ENCODE measurements around the gene CYP4F12.
A peak's percentile ranks its signal among the peaks of the same experiment; 100 is the strongest.

Gene CYP4F12

DNA sequence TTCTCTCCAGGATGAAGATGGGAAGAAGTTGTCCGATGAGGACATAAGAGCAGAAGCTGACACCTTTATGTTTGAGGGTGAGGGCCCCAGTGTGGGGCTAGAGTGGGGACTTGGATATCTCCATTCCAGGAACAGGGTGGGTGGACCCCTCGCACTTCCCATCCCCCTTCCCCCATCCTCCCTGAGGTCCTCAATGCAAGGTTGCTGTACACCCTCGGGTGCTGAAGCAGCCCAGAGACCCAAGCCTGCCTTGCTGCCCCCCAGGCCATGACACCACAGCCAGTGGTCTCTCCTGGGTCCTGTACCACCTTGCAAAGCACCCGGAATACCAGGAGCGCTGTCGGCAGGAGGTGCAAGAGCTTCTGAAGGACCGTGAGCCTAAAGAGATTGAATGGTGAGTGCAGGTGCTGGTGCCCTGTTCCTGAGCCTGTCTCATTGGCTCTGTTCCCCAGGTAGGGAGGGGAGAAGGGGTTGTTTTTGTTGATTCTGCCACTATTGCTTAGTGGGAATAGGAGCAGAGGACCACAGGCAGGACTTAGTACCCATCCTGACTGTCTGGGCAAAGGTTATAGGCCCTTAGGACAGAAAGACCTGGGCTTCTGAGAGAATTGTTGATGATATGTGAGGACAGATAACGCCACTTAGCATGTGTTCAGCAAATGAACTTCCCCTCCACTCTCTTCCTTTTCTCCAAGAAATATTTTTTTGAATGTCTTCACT lies 20.2 kb upstream of the CYP4F12 start:
- peak overlapping the region; percentile 71 for H3K27ac ChIP-seq
- H3K36me3 ChIP-seq: peaks cover 95% of the 10 kb centered on the region
- TF ChIP-seq, protein P1, sequence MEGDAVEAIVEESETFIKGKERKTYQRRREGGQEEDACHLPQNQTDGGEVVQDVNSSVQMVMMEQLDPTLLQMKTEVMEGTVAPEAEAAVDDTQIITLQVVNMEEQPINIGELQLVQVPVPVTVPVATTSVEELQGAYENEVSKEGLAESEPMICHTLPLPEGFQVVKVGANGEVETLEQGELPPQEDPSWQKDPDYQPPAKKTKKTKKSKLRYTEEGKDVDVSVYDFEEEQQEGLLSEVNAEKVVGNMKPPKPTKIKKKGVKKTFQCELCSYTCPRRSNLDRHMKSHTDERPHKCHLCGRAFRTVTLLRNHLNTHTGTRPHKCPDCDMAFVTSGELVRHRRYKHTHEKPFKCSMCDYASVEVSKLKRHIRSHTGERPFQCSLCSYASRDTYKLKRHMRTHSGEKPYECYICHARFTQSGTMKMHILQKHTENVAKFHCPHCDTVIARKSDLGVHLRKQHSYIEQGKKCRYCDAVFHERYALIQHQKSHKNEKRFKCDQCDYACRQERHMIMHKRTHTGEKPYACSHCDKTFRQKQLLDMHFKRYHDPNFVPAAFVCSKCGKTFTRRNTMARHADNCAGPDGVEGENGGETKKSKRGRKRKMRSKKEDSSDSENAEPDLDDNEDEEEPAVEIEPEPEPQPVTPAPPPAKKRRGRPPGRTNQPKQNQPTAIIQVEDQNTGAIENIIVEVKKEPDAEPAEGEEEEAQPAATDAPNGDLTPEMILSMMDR (IDR thresholded peaks at IDR 0.05): no peak

DNA sequence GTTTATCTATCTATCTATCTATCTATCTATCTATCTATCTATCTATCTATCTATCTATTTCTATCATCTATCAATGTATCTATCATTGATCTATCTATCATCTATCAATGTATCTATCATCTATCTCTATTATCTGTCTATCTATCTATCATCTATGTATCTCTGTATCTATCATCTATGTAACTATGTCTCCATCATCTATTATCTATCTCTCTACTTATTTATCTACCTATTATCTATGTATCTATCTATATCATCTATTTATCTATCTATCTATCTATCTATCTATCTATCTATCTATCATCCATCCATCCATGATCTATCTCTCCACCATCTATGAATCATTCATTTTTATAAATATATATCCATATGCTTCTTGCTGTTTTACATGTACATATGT lies 16.4 kb upstream of the CYP4F12 start:
- Histone ChIP-seq H3K9me3 (no peaks in the 10 kb centered on the region), H3K4me1 (ENCODE audit: control insufficient read depth in 1 of 2, insufficient read depth in 1 of 2, low read depth in 1 of 2, low read length in 1 of 2) (peaks cover 31 to 52% of the 10 kb centered on the region in 2 experiments), H3K27me3 (no peaks in the 10 kb centered on the region), H3K4me3 (ENCODE audit: low read depth in 1 of 2, low read length in 1 of 2) (no peak overlapping the region), H3K36me3 (peaks cover 98% of the 10 kb centered on the region), H3K27ac (no peak overlapping the region)
- TF ChIP-seq, protein P1 (IDR thresholded peaks at IDR 0.05): no peak

More for the DNA sequence above, 20.2 kb upstream of the CYP4F12 start:
- Histone ChIP-seq H3K4me1 (ENCODE audit: control insufficient read depth in 1 of 2, insufficient read depth in 1 of 2, low read depth in 1 of 2, low read length in 1 of 2) (peaks cover 49 to 83% of the 10 kb centered on the region in 2 experiments), H3K27me3 (no peaks in the 10 kb centered on the region), H3K4me3 (ENCODE audit: low read depth in 1 of 2, low read length in 1 of 2) (no peak overlapping the region), H3K9me3 (no peaks in the 10 kb centered on the region)

DNA sequence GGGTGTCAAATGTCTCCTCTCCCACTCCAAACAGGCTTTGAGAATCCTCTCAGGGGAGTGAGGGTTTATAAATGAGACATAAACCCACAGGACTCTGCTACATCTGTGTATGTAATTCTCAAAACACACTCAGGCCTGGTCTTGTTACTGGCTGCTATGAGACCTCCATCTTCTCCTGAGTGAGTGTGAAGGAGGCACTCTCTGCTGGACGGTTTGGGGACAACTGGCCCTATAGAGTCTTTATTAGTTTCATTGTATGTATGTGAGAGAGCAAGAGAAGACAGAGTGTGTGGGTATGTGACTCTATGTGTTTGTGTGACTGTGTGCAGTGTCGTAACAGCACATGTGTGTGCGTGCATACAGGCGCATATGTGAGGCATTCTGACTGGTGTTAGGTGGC lies 9.6 kb upstream of the CYP4F12 start:
- Histone ChIP-seq H3K4me3 (ENCODE audit: low read depth in 1 of 2, low read length in 1 of 2) (no peak overlapping the region), H3K9me3 (no peaks in the 10 kb centered on the region), H3K27ac (peak overlapping the region; percentile 43), H3K27me3 (no peaks in the 10 kb centered on the region), H3K36me3 (peaks cover 74% of the 10 kb centered on the region), H3K4me1 (ENCODE audit: control insufficient read depth in 1 of 2, insufficient read depth in 1 of 2, low read depth in 1 of 2, low read length in 1 of 2) (peaks cover 9 to 41% of the 10 kb centered on the region in 2 experiments)
- TF ChIP-seq, protein P1 (IDR thresholded peaks at IDR 0.05): no peak

DNA sequence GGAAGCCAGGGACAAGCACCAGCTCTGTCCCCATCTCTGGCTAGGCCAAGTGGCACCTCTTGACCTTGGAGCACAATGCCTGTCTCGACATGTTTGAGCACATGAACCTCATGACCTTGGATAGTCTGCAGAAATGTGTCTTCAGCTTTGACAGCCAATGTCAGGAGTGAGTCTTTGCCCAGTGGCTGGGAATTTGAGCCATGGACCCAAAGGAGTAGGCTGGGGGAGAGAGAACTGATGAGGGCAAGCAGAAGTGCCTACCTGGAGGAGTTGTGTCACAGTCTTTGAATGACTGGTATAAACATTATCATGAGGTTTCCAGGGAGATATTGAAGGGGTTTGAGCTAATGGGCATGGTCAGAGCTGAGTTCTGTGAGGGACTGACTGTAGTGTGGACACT lies 6.7 kb upstream of the CYP4F12 start:
- Histone ChIP-seq H3K4me3 (ENCODE audit: low read depth in 1 of 2, low read length in 1 of 2) (peak overlapping the region in 1 of 2 experiments; percentile 19), H3K36me3 (peaks cover 68% of the 10 kb centered on the region), H3K4me1 (ENCODE audit: control insufficient read depth in 1 of 2, insufficient read depth in 1 of 2, low read depth in 1 of 2, low read length in 1 of 2) (peaks cover 20 to 61% of the 10 kb centered on the region in 2 experiments), H3K27me3 (no peaks in the 10 kb centered on the region), H3K27ac (peak overlapping the region; percentile 72), H3K9me3 (no peaks in the 10 kb centered on the region)
- TF ChIP-seq, protein P1 (IDR thresholded peaks at IDR 0.05): no peak

DNA sequence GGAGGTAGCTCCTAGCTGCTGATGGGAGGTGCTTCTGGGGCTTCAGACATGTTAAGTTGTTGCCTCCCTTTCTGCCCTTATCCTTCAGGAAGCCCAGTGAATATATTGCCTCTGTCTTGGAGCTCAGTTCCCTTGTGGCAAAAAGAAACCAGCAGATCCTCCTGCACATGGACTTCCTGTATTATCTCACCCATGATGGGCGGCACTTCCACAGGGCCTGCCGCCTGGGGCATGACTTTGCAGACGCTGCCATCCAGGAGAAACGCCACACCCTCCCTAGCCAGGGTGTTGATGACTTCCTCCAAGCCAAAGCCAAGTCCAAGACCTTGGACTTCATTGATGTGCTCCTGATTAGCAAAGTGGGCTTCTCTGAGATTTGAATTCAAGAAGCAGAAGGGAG lies 6.0 kb upstream of the CYP4F12 start:
- peaks cover 71% of the 10 kb centered on the region for H3K36me3 ChIP-seq

More for the DNA sequence above, 6.0 kb upstream of the CYP4F12 start:
- H3K9me3 ChIP-seq: no peaks in the 10 kb centered on the region
- H3K27ac ChIP-seq: peak overlapping the region; percentile 72
- peak overlapping the region in 1 of 2 experiments; percentile 19 for H3K4me3 ChIP-seq (ENCODE audit: low read depth in 1 of 2, low read length in 1 of 2)
- TF ChIP-seq, protein P1 (IDR thresholded peaks at IDR 0.05): no peak
- H3K4me1 ChIP-seq (ENCODE audit: control insufficient read depth in 1 of 2, insufficient read depth in 1 of 2, low read depth in 1 of 2, low read length in 1 of 2): peaks cover 20 to 61% of the 10 kb centered on the region in 2 experiments
- no peaks in the 10 kb centered on the region for H3K27me3 ChIP-seq

Measured in neutrophil (primary cell).